Esophagus squamous epithelium (tissue), 4 donors: ENCODE data around the gene PBX4.

Experiments used
- CTCF ChIP-seq, 6 experiments: fragments of 450-650 bp in 4 of 6; fragments of 200-600 bp in 2 of 6; sonication (generic) in 2 of 6; IDR thresholded peaks; one replicate each; pipeline ENCODE4 v1.5.1; 2016 to 2019; ENCODE audit warnings: antibody characterized with exemption in 6 of 6, mild to moderate bottlenecking in 4 of 6, moderate library complexity in 4 of 6
- POLR2A ChIP-seq, 4 donors: fragments of 450-650 bp; IDR thresholded peaks; one replicate each; pipeline ENCODE4 v1.6.1; 2017; ENCODE audit warnings: antibody characterized with exemption in 4 of 4, mild to moderate bottlenecking in 4 of 4, moderate library complexity in 3 of 4

- TF ChIP-seq POLR2A (IDR thresholded peaks at IDR 0.05) (no peak), CTCF (IDR thresholded peaks at IDR 0.05) (no peak)
These were observed 38.7 kb downstream of the PBX4 start for GRCh38 chr19:19579533-19580361.
